Lung (tissue), 12 donors: ENCODE results near the gene CIC. TPM values are rescaled to one million over a fixed set of nuclear protein-coding genes. Genes with fewer than 3 reads are reported as not detected.

ENCODE experiments used
- ATAC-seq: fragments of 200-7000 bp; cut with Tn5 transposase; one replicate; pipeline ENCODE4 v1.9.1; 2020; ENCODE audit warnings: moderate number of reproducible peaks; ENCODE audit not compliant: insufficient read depth, low FRiP score
- DNase-seq, 3 donors: peaks; one replicate each; pipeline ENCODE4 v3.0.0-alpha.2; 2013 to 2017
- H3K27ac ChIP-seq, 2 donors: one replicate each; pipeline ENCODE4 v1.5.1; 2013; ENCODE audit warnings: mild to moderate bottlenecking in 2 of 2, moderate library complexity in 2 of 2, control low read depth in 1 of 2, inconsistent platforms in 1 of 2, low read depth in 1 of 2, low read length in 1 of 2
- H3K27me3 ChIP-seq, 3 donors: one replicate each; pipeline ENCODE4 v1.5.1; 2013; ENCODE audit warnings: low read length in 2 of 3; ENCODE audit not compliant: control insufficient read depth in 3 of 3, insufficient read depth in 3 of 3
- H3K36me3 ChIP-seq, 4 donors: one replicate each; pipeline ENCODE4 v1.5.1; 2013; ENCODE audit warnings: low read length in 4 of 4, mild to moderate bottlenecking in 1 of 4, moderate library complexity in 1 of 4; ENCODE audit not compliant: control insufficient read depth in 4 of 4, insufficient read depth in 4 of 4
- H3K4me1 ChIP-seq, 5 donors: one replicate each; pipeline ENCODE4 v1.5.1; 2013; ENCODE audit warnings: low read length in 5 of 5, mild to moderate bottlenecking in 2 of 5, moderate library complexity in 1 of 5; ENCODE audit not compliant: control insufficient read depth in 5 of 5, insufficient read depth in 5 of 5
- H3K4me3 ChIP-seq: one replicate; pipeline ENCODE4 v1.5.1; 2013; ENCODE audit warnings: mild to moderate bottlenecking, control low read depth, moderate library complexity
- H3K9ac ChIP-seq, 2 donors: one replicate each; pipeline ENCODE4 v1.5.1; 2013; ENCODE audit warnings: low read length in 2 of 2, control low read depth in 1 of 2; ENCODE audit not compliant: insufficient read depth in 1 of 2
- H3K9me3 ChIP-seq, 4 donors: one replicate each; pipeline ENCODE4 v1.5.1; 2013; ENCODE audit warnings: low read length in 3 of 4, mild to moderate bottlenecking in 1 of 4, moderate library complexity in 1 of 4; ENCODE audit not compliant: control insufficient read depth in 4 of 4, insufficient read depth in 3 of 4
- CTCF ChIP-seq: IDR thresholded peaks from 2 replicates; pipeline ENCODE4 v1.5.1; 2012; ENCODE audit warnings: mild to moderate bottlenecking; ENCODE audit errors: control extremely low read depth, extremely low read depth
- whole genome bisulfite sequencing, 2 donors: extraction: QIAGEN DNeasy Blood & Tissue Kit; methylation state at CpG; one replicate each; pipeline ENCODE4 v1.1.7; 2013; 5-methylcytosine and 5-hydroxymethylcytosine counted together
- polyA plus RNA-seq, 2 donors: library from polyadenylated mRNA; stranded (reverse); fragments of 200-250 nt; gene quantifications; one replicate each; pipeline ENCODE4 v1.2.1, GENCODE V29; 2013
- total RNA-seq, 2 donors: library from RNA; depleted of rRNA in 1 of 2; stranded (reverse); fragments of >200 nt in 1 of 2; gene quantifications; one replicate each; pipeline ENCODE4 v1.2.1, GENCODE V29; 2014 to 2021
- donor health status: control.
- donor health status: control.
- donor health status: Bipolar disorder and iron deficiency.
- donor health status: healthy.
- donor health status: DM: yes; HTN: yes; CAD: no.

Gene CIC
- total and polyA plus RNA-seq, 4 donors = 31.2 to 84.5 (median 40.6) TPM

- DNase-seq (no peak), ATAC-seq (no peak)
- no peak overlapping the region for H3K27ac ChIP-seq
- H3K9ac ChIP-seq = no peak overlapping the region
- no peaks in the 10 kb centered on the region for H3K27me3 ChIP-seq
- TF ChIP-seq CTCF = no peak
- peaks cover 0 to 17% (median 4%) of the 10 kb centered on the region in 5 donors for H3K4me1 ChIP-seq
- H3K9me3 ChIP-seq = no peaks in the 10 kb centered on the region
- H3K36me3 ChIP-seq = peaks cover 0 to 4% (median 0%) of the 10 kb centered on the region in 4 donors
- H3K4me3 ChIP-seq = no peak overlapping the region
- 62 to 81% methylated on average over 11 of the region's 11 CpGs for WGBS, 2 donors
Measured at GRCh38 chr19:42303101-42303464, 34.0 kb downstream of the CIC start.

- Histone ChIP-seq H3K4me3 (no peak overlapping the region), H3K9me3 (no peaks in the 10 kb centered on the region), H3K27me3 (no peaks in the 10 kb centered on the region), H3K4me1 (peaks cover 0 to 17% (median 4%) of the 10 kb centered on the region in 5 donors), H3K9ac (no peak overlapping the region), H3K36me3 (peaks cover 0 to 4% (median 0%) of the 10 kb centered on the region in 4 donors), H3K27ac (no peak overlapping the region)
- WGBS, 2 donors = 87 to 94% methylated on average over 8 of the region's 8 CpGs
- no peak for TF ChIP-seq CTCF
- DNase-seq (no peak), ATAC-seq (no peak)
Measured at GRCh38 chr19:42303876-42304275, 34.8 kb downstream of the CIC start.

GRCh38 chr19:42306646-42307045, 37.6 kb downstream of the CIC start:
- TF ChIP-seq CTCF = no peak
- WGBS, 2 donors = 94 to 96% methylated on average over 22 of the region's 22 CpGs
- no peak for DNase-seq
- no peaks in the 10 kb centered on the region for H3K9me3 ChIP-seq
- H3K4me3 ChIP-seq = no peak overlapping the region
- no peak overlapping the region for H3K9ac ChIP-seq
- H3K27me3 ChIP-seq = no peaks in the 10 kb centered on the region
- H3K36me3 ChIP-seq = no peaks in the 10 kb centered on the region
- H3K27ac ChIP-seq = no peak overlapping the region
- H3K4me1 ChIP-seq = peaks cover 0 to 12% (median 0%) of the 10 kb centered on the region in 5 donors
- no peak for ATAC-seq

GRCh38 chr19:42309686-42310085, 40.6 kb downstream of the CIC start:
- H3K27ac ChIP-seq = no peak overlapping the region
- TF ChIP-seq CTCF = no peak
- H3K4me1 ChIP-seq = peaks cover 0 to 4% (median 0%) of the 10 kb centered on the region in 5 donors
- no peaks in the 10 kb centered on the region for H3K36me3 ChIP-seq
- peaks cover 0 to 9% (median 7%) of the 10 kb centered on the region in 3 donors for H3K27me3 ChIP-seq
- ATAC-seq (no peak), DNase-seq (no peak)
- H3K4me3 ChIP-seq = no peak overlapping the region
- no peak overlapping the region for H3K9ac ChIP-seq
- 88 to 91% methylated on average over 14 of the region's 14 CpGs for WGBS, 2 donors
- H3K9me3 ChIP-seq = no peaks in the 10 kb centered on the region
